Measurements from ENCODE around the gene RSRC1.
"Not testable (repeated sequence)": the region's sequence is repeated elsewhere in the genome, so short reads cannot be mapped to it uniquely, and the experiment has no call there.

RSRC1 gene

GRCh38 chr3:158220575-158220974, 110.7 kb downstream of the RSRC1 start:
- no peak for DNase-seq (ENCODE audit: low read depth in 2 of 2, low spot score in 1 of 2)

- no peak for DNase-seq (ENCODE audit: low read depth in 2 of 2, low spot score in 1 of 2)
These were observed 111.5 kb downstream of the RSRC1 start for GRCh38 chr3:158221426-158221825.

- DNase-seq (ENCODE audit: low read depth in 2 of 2, low spot score in 1 of 2) = no peak
These were observed 116.5 kb downstream of the RSRC1 start for GRCh38 chr3:158226429-158226828.

GRCh38 chr3:158228942-158229341, 119.1 kb downstream of the RSRC1 start:
- not testable (repeated sequence) for DNase-seq (ENCODE audit: low read depth in 2 of 2, low spot score in 1 of 2)

- no peak for DNase-seq (ENCODE audit: low read depth in 2 of 2, low spot score in 1 of 2)
These were observed 123.9 kb downstream of the RSRC1 start for GRCh38 chr3:158233791-158234190.

- DNase-seq (ENCODE audit: low read depth in 2 of 2, low spot score in 1 of 2) = no peak
These were observed 134.4 kb downstream of the RSRC1 start for GRCh38 chr3:158244274-158244673.

GRCh38 chr3:158247288-158247687, 137.4 kb downstream of the RSRC1 start:
- DNase-seq (ENCODE audit: low read depth in 2 of 2, low spot score in 1 of 2) = no peak

DNA sequence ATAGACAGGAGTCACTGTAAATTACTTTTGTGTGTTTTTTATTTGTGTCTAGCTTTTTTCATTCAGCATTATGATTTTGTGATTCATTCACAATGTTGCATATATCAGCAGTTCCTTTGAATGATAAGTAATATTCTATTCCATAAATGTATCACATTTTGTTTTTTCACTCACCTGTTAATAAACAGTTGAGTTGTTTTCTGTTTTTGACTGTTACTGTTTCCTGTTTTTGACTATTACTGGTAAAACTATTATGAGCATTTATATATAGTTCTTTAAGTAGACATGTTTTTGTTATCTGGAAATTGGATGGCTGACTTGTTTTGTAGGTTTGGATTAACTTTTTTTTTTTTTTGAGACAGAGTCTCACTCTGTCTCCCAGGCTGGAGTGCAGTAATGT, 138.4 kb downstream of the RSRC1 start:
- DNase-seq (ENCODE audit: low read depth in 2 of 2, low spot score in 1 of 2) = no peak

DNA sequence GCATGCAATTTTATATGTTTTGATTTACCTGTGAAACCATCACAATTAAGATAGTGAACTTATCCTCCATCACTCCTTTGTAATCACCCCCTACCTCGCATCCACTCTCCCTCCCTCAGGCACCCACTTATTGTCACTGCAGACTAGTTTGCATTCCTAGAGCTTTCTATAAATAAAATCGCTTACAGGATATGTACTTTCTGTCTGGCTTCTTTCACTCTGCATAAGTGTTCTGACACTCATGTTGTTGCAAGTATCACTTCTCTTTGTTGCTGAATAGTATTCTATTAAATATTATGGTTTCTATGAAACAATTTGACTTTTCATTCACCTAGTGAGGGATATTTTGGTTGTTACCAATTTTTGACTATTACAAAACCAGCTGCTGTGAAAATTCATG, 139.3 kb downstream of the RSRC1 start:
- DNase-seq (ENCODE audit: low read depth in 2 of 2, low spot score in 1 of 2) = no peak

- no peak for DNase-seq (ENCODE audit: low read depth in 2 of 2, low spot score in 1 of 2)
These were observed 148.7 kb downstream of the RSRC1 start for GRCh38 chr3:158258619-158259018.

DNA sequence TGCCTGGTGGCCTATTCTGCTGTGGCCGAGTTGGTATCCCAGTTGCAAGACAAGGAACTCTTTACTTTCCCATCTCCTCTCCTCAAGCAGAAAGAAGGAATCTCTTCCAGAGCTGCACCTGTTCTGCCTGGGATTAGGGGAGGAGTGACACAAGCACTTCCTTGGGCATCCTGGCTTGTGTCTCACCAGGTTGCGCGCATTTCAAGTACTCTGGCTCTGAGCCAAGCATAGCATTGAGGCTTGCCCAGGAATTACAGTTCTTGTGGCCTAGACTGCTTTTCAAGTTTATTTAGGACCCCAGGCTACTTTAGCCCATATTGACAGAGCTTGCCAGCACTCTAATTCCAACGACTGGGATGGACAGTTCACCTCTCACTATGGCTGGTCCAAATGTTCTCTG, 150.5 kb downstream of the RSRC1 start:
- no peak for DNase-seq (ENCODE audit: low read depth in 2 of 2, low spot score in 1 of 2)

DNA sequence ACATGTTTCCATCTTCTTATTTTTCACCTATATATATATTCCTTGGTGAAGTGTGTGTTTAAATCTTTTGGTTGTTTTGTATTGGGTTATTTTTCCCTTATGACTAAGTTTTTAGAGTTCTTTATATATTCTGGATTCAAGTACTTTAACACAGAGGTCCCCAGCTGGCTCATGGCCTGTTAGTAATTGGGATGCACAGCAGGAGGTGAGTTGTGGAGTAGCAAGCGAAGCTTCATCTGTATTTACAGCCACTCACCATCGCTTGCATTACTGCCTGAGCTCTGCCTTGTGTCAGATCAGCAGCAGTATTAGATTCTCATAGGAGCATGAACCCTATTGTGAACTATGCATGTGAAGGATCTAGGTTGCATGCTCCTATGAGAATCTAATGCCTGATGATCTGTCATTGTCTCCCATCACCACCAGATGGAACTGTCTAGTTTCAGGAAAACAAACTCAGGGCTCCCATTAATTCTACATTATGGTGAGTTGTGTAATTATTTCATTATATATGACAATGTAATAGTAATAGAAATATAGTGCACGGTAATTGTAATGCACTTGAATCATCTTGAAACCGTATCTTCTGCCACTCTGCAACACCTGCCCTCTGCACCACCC, 151.6 kb downstream of the RSRC1 start:
- no peak for DNase-seq (ENCODE audit: low read depth in 2 of 2, low spot score in 1 of 2)

- DNase-seq (ENCODE audit: low read depth in 2 of 2, low spot score in 1 of 2) = no peak
These were observed 155.0 kb downstream of the RSRC1 start for GRCh38 chr3:158264894-158265293.

DNA sequence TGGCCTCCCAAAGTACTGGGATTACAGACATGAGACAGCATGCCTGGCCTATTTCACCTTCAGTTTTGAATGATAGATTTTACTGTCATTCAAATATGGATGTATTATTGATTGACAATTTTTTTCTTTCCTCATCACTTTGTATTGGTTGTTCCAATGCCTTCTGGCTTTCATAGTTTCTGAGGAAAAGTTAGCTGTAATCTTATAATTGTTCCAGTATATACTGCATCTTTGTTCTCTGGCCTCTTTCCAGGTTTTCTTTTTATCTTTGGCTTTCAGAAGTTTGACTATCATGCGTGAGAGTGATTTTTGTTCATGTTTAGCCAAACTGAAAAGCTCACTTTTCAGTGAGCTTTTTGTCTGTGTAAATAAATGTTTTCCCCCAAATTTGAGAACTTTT, 157.1 kb downstream of the RSRC1 start:
- DNase-seq (ENCODE audit: low read depth in 2 of 2, low spot score in 1 of 2) = no peak

GRCh38 chr3:158269942-158270341, 160.1 kb downstream of the RSRC1 start:
- DNase-seq (ENCODE audit: low read depth in 2 of 2, low spot score in 1 of 2) = no peak

GRCh38 chr3:158272081-158272480, 162.2 kb downstream of the RSRC1 start:
- DNase-seq (ENCODE audit: low read depth in 2 of 2, low spot score in 1 of 2) = no peak

- no peak for DNase-seq (ENCODE audit: low read depth in 2 of 2, low spot score in 1 of 2)
These were observed 163.8 kb downstream of the RSRC1 start for GRCh38 chr3:158273656-158274055.

DNA sequence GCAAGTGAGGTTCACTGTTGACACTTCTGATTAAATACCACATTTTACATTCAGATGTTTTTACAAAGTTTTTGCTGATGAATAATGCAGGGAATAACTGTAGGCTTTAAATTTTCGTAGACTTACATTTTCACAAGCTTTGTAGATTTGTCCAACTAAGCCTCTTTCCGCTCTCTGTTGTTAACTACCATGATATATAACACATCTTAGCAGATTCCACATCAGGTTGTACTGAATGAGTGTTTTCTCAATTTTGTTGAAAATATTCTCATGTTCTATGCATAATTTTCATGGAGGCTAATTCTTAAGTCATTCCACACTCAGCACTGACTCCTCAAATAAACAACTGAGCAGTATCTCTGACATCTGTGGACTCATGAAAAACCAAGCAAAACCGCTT, 168.3 kb downstream of the RSRC1 start:
- no peak for DNase-seq (ENCODE audit: low read depth in 2 of 2, low spot score in 1 of 2)

GRCh38 chr3:158279609-158280008, 169.7 kb downstream of the RSRC1 start:
- no peak for DNase-seq (ENCODE audit: low read depth in 2 of 2, low spot score in 1 of 2)

GRCh38 chr3:158295771-158296170, 185.9 kb downstream of the RSRC1 start:
- no peak for DNase-seq (ENCODE audit: low read depth in 2 of 2, low spot score in 1 of 2)

- no peak for DNase-seq (ENCODE audit: low read depth in 2 of 2, low spot score in 1 of 2)
These were observed 188.1 kb downstream of the RSRC1 start for GRCh38 chr3:158297940-158298339.

GRCh38 chr3:158308236-158308928, 198.5 kb downstream of the RSRC1 start:
- DNase-seq (ENCODE audit: low read depth in 2 of 2, low spot score in 1 of 2) = no peak

DNA sequence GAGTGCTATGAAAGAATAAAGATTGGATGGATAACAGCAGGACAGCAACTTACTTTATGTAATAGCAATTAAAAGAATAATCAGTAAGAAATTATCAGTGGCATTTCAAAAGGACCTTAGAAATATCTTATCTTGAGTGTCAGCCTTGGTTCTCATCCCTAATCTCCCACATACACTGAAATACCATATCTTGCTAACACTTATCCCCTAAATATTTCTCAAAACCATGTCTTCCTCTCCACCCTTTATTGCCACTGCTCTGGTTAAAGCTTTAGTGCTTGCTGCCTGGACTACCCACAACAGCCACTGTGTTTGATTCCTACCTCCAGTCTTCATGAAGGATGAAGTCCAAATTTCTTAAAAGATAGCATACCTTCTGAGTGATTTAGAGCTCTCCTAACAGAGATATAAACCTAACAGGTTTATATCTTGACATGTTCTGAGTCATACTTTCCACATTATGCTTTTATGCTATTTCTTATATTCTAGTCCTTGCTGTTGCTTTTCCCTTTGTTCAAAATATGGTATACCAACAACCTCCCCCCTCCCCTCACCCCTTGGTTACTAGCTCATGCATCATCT, 202.8 kb downstream of the RSRC1 start:
- no peak for DNase-seq (ENCODE audit: low read depth in 2 of 2, low spot score in 1 of 2)

All from stimulated activated CD8-positive, alpha-beta memory T cell treated with anti-CD3 and anti-CD28 coated beads, Interleukin-4, amount 100 ng/mL, for 4 hours (primary cell).